ENCODE results near the gene AMHR2. TPM values are rescaled to one million over a fixed set of nuclear protein-coding genes. Genes with fewer than 3 reads are reported as not detected.

The AMHR2 gene
- total RNA-seq, 1 donor from 2014 or later, result not detected

- peak overlapping the region; percentile 14 for H3K9ac ChIP-seq
- Mint-ChIP-seq H3K9me3 (no peaks in the 10 kb centered on the region), H3K27me3 (ENCODE audit: insufficient read depth, low read depth) (peaks cover 2% of the 10 kb centered on the region), H3K4me3 (no peak overlapping the region), H3K27ac (no peak overlapping the region), H3K36me3 (peaks cover 54% of the 10 kb centered on the region), H3K4me1 (peaks cover 55% of the 10 kb centered on the region)
- peaks cover 96% of the 10 kb centered on the region for H3F3A ChIP-seq (ENCODE audit: low read depth)
- H4K20me1 ChIP-seq (ENCODE audit: low read depth), result peaks cover 100% of the 10 kb centered on the region
- no peaks in the 10 kb centered on the region for H3K27me3 ChIP-seq
- H3K27ac ChIP-seq, result peak overlapping the region; percentile 80
- H2AFZ ChIP-seq (replicated peaks), result no peak overlapping the region
- no peaks in the 10 kb centered on the region for H3K9me3 ChIP-seq (ENCODE audit: low read depth)
- TF ChIP-seq EZH2 (IDR thresholded peaks at IDR 0.05), result no peak
- no peak for TF ChIP-seq EZH2phosphoT487 (IDR thresholded peaks at IDR 0.05)
- no peak for TF ChIP-seq CTCF (IDR thresholded peaks at IDR 0.05)
- peaks cover 69% of the 10 kb centered on the region for H3K4me1 ChIP-seq
- peaks cover 100% of the 10 kb centered on the region for H3K79me2 ChIP-seq (ENCODE audit: low read depth)
- peak overlapping the region; percentile 7 for H3K4me3 ChIP-seq
- peaks cover 41% of the 10 kb centered on the region for H3K36me3 ChIP-seq
- H3K4me2 ChIP-seq, result peak overlapping the region; percentile 52
- no peak for DNase-seq (ENCODE audit: low spot score)
These were observed 50.4 kb downstream of the AMHR2 start for GRCh38 chr12:53474077-53474476.

- Mint-ChIP-seq H3K36me3 (peaks cover 60% of the 10 kb centered on the region), H3K4me1 (peaks cover 60% of the 10 kb centered on the region), H3K4me3 (no peak overlapping the region), H3K27me3 (ENCODE audit: insufficient read depth, low read depth) (peaks cover 2% of the 10 kb centered on the region), H3K9me3 (no peaks in the 10 kb centered on the region), H3K27ac (peak overlapping the region; percentile 86)
- DNase-seq (ENCODE audit: low spot score), result no peak
- H3K4me1 ChIP-seq, result peaks cover 77% of the 10 kb centered on the region
- peaks cover 100% of the 10 kb centered on the region for H4K20me1 ChIP-seq (ENCODE audit: low read depth)
- peaks cover 44% of the 10 kb centered on the region for H3K36me3 ChIP-seq
- H3K79me2 ChIP-seq (ENCODE audit: low read depth), result peaks cover 99% of the 10 kb centered on the region
- H3F3A ChIP-seq (ENCODE audit: low read depth), result peaks cover 96% of the 10 kb centered on the region
- no peak overlapping the region for H3K4me3 ChIP-seq
- H3K27ac ChIP-seq, result peak overlapping the region; percentile 80
- no peaks in the 10 kb centered on the region for H3K9me3 ChIP-seq (ENCODE audit: low read depth)
- no peak overlapping the region for H3K9ac ChIP-seq
- H3K27me3 ChIP-seq, result no peaks in the 10 kb centered on the region
- H2AFZ ChIP-seq (replicated peaks), result no peak overlapping the region
- TF ChIP-seq CTCF (IDR thresholded peaks at IDR 0.05) (no peak), EZH2 (IDR thresholded peaks at IDR 0.05) (no peak), EZH2phosphoT487 (IDR thresholded peaks at IDR 0.05) (no peak)
- H3K4me2 ChIP-seq, result peak overlapping the region; percentile 52
These were observed 51.2 kb downstream of the AMHR2 start for GRCh38 chr12:53474819-53475218.

- Mint-ChIP-seq H3K27me3 (ENCODE audit: insufficient read depth, low read depth) (peaks cover 3% of the 10 kb centered on the region), H3K4me3 (no peak overlapping the region), H3K36me3 (peaks cover 55% of the 10 kb centered on the region), H3K9me3 (no peaks in the 10 kb centered on the region), H3K4me1 (peaks cover 57% of the 10 kb centered on the region), H3K27ac (no peak overlapping the region)
- peaks cover 86% of the 10 kb centered on the region for H3K79me2 ChIP-seq (ENCODE audit: low read depth)
- H3K9me3 ChIP-seq (ENCODE audit: low read depth), result no peaks in the 10 kb centered on the region
- H3K9ac ChIP-seq, result no peak overlapping the region
- H2AFZ ChIP-seq (replicated peaks), result no peak overlapping the region
- peaks cover 81% of the 10 kb centered on the region for H3K4me1 ChIP-seq
- H4K20me1 ChIP-seq (ENCODE audit: low read depth), result peaks cover 100% of the 10 kb centered on the region
- no peak overlapping the region for H3K4me2 ChIP-seq
- peaks cover 100% of the 10 kb centered on the region for H3F3A ChIP-seq (ENCODE audit: low read depth)
- no peak overlapping the region for H3K27ac ChIP-seq
- H3K36me3 ChIP-seq, result peaks cover 51% of the 10 kb centered on the region
- TF ChIP-seq CTCF (IDR thresholded peaks at IDR 0.05) (peak; percentile 54), EZH2phosphoT487 (IDR thresholded peaks at IDR 0.05) (no peak)
- peak; percentile 46 for DNase-seq (ENCODE audit: low spot score)
- no peak overlapping the region for H3K4me3 ChIP-seq
- no peaks in the 10 kb centered on the region for H3K27me3 ChIP-seq
These were observed 53.1 kb downstream of the AMHR2 start for GRCh38 chr12:53476769-53477209.

All from neural progenitor cell (in vitro differentiated cells).